Epidermal melanocyte (primary cell): ENCODE results near the gene KCND3.

ENCODE experiments used
- DNase-seq: peaks from one replicate; pipeline ENCODE4 v3.0.0; 2011; ENCODE audit warnings: low spot score; ENCODE audit not compliant: insufficient read length

The KCND3 gene

GRCh38 chr1:111959436-111959835 lies 30.0 kb downstream of the KCND3 start:
- DNase-seq = no peak

GRCh38 chr1:111958851-111959250 lies 30.6 kb downstream of the KCND3 start:
- no peak for DNase-seq

- no peak for DNase-seq
Measured at GRCh38 chr1:111958075-111958474, 31.4 kb downstream of the KCND3 start.

GRCh38 chr1:111956155-111956771 lies 33.2 kb downstream of the KCND3 start:
- no peak for DNase-seq

- no peak for DNase-seq
Measured at GRCh38 chr1:111955755-111956154, 33.7 kb downstream of the KCND3 start.

- DNase-seq = no peak
Measured at GRCh38 chr1:111953797-111954196, 35.7 kb downstream of the KCND3 start.

GRCh38 chr1:111952125-111952657 lies 37.3 kb downstream of the KCND3 start:
- no peak for DNase-seq

- no peak for DNase-seq
Measured at GRCh38 chr1:111948209-111949171, 41.0 kb downstream of the KCND3 start.

GRCh38 chr1:111943846-111944749 lies 45.4 kb downstream of the KCND3 start:
- no peak for DNase-seq

- DNase-seq = no peak
Measured at GRCh38 chr1:111943066-111943465, 46.4 kb downstream of the KCND3 start.

- DNase-seq = no peak
Measured at GRCh38 chr1:111938536-111938935, 50.9 kb downstream of the KCND3 start.

- no peak for DNase-seq
Measured at GRCh38 chr1:111938123-111938522, 51.3 kb downstream of the KCND3 start.

GRCh38 chr1:111937147-111937725 lies 52.2 kb downstream of the KCND3 start:
- no peak for DNase-seq

- no peak for DNase-seq
Measured at GRCh38 chr1:111934106-111934852, 55.2 kb downstream of the KCND3 start.

- DNase-seq = no peak
Measured at GRCh38 chr1:111930356-111930755, 59.1 kb downstream of the KCND3 start.

- no peak for DNase-seq
Measured at GRCh38 chr1:111928531-111928930, 60.9 kb downstream of the KCND3 start.

GRCh38 chr1:111927652-111928051 lies 61.8 kb downstream of the KCND3 start:
- no peak for DNase-seq

- no peak for DNase-seq
Measured at GRCh38 chr1:111924786-111925185, 64.7 kb downstream of the KCND3 start.

- DNase-seq = no peak
Measured at GRCh38 chr1:111923766-111924165, 65.7 kb downstream of the KCND3 start.

GRCh38 chr1:111921948-111922347 lies 67.5 kb downstream of the KCND3 start:
- no peak for DNase-seq
